Measurements from ENCODE around the gene PAPSS1.
"Not testable (repeated sequence)": the region's sequence is repeated elsewhere in the genome, so short reads cannot be mapped to it uniquely, and the experiment has no call there.

Gene PAPSS1

DNA sequence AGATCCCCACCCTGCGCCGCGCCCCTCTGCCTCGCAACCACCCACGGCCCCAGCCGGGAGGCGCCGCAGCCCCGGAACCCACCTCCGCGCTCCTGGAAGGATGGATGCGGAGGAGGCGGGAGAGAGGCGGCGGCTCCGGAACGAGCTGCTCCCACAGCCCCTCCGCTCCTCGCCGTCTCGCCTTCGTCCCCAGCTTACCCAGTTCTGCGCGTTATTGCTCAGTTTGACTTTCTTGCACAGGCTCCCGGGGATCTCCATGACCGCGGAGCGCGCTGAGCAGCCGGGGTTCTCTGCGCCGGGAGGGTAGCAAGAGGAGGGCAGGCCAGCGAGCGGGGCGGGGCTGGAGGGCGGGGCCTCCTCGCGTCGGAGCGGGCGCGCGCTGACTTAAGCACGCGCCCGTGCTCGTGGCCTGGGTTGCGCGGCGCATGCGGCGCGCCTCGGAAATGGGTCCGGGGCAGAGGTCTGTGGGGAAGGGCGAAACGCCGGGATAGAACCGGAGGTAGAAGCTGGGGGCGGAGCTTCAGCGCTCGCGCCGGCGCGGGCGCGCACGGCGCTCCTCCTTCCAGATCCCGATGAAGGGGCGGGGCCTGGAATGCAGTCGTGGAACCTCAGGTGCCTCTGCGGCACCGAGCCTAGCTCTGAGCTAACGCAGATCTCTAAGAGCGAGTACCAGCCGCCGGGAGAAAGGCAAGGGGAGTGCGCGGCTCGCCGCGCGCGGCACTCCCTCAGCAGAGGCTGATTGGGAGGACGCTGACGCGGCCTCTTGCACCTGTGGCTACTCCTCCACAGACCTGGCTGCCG, at the start of gene PAPSS1:
TSS of gene PAPSS1 (minus strand) at position 313 of the 801 bp plus-strand sequence. CDS start at position 258, 55 bp downstream.
- no peak for FAIRE-seq

GRCh38 chr4:107760281-107760947, 40.4 kb upstream of the PAPSS1 start:
- FAIRE-seq: no peak

DNA sequence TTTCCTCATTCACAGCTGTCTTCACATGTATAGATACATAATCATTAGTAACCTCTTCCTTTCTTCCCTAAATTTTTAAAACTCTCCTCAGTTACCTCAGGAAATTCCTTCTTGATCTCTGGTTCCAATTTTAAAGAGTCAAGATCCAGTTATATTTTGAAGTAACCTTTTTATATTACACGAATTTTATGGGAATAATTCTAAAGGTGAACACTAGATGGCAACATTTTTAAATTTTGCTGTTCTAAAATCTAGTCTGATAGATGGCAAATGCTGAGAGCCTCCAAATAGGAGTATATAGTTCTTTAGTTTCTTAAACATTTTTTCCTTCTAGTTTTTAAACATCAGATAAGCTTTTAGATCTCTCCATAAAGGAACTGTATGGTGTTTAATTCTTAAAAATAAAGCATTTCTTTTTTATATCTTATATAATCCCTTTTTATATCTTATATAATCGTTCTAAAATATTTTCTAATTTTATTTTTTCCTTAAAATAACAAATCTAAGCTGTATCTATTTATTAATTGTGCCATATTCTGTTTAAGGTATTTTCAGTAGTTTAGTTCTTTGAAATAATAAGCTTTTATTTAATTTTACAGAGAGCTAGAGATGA, 37.9 kb upstream of the PAPSS1 start:
- peak; percentile 95 for FAIRE-seq

GRCh38 chr4:107757283-107757682, 37.2 kb upstream of the PAPSS1 start:
- FAIRE-seq: no peak

DNA sequence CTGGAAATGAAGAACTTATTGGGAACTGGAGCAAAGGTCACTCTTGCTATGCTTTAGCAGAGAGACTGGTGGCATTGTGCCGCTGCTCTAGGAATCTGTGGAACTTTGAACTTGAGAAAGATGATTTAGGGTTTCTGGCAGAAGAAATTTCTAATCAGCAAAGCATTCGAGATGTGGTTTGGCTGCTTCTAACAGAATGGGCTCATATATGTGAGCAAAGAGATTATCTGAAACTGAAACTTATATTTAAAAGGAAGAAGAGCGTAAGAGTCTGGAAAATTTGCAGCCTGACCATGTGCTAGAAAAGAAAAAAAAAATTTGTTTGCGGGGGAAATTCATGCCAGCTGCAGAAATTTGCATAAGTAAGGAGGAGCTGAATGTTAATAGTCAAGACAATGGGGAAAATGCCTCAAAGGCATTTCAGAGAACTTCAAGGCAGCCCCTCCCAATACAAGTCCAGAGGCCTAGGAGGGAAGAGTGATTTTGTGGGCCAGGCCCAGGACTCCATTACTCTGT, 35.9 kb upstream of the PAPSS1 start:
- FAIRE-seq: no peak

GRCh38 chr4:107751670-107752069, 31.6 kb upstream of the PAPSS1 start:
- no peak for FAIRE-seq

DNA sequence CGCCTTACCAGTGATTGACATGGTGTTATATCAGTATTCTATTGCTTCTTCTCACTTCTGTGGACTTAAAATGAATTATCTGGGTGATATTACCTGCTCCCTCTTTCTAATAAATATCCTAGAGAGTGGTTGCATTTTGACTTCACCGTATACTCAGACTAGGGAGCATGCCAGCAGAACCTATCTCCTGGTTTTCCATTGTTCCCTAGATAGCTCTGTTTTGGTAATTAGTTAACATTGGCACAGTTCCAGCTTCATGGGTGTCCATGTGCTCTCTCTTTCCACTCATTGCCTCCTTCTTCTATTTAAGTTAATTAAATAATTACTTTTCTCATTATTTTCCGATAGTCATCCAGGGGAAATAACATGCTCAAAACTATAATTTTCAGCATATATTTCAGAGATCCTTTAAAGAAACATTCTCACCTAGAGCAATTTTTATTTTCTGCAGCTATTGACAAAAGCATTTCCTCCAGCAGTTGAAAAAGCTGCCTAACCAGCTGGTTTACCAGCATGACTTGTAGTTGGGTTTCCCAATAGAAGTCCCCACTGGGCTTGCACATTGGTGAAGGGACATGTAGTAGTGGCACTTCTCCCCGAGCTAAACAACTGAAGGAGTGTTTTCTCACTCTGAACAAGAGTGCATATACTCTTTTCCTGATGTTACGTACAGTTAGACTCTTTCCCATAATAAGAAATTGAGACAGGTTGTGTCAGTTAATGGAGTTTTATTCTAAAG, 27.9 kb upstream of the PAPSS1 start:
- FAIRE-seq: no peak

DNA sequence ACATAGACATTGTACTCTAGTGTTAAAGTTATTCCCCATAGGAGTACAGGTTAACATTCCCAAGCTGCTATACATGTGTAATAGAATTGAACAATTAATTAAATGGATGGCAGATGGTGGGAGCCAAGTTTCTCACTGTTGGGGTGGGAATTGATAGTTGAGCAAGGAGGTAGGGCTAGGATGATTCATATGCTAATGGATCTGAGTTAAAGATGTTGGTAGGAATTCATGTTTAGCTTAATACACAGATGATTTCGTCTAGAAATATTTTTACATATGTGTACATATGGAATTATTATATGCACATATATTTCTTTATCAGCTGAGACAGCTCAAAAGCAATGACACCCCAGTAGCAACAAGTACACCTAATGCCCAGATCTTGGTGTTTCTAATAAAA, 26.1 kb upstream of the PAPSS1 start:
- FAIRE-seq: no peak

DNA sequence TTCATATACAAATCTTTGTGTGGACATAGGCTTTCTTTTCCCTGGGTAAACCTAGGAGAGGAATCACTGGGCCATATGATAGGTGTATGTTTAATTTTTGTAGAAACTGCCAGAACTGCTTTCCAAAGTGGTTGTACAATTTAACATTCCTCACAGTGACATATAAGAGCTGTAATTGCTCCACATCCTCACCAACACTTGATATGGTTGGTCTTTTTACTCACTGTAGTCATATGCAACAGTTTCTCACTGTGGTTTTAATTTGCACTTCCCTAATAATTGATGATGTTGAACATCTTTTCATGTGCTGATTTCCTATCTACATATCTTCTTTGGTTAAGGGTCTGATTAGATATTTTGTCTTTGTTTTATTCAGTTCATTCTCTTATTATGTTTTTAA, 24.5 kb upstream of the PAPSS1 start:
- no peak for FAIRE-seq

GRCh38 chr4:107743532-107743931, 23.5 kb upstream of the PAPSS1 start:
- FAIRE-seq: no peak

DNA sequence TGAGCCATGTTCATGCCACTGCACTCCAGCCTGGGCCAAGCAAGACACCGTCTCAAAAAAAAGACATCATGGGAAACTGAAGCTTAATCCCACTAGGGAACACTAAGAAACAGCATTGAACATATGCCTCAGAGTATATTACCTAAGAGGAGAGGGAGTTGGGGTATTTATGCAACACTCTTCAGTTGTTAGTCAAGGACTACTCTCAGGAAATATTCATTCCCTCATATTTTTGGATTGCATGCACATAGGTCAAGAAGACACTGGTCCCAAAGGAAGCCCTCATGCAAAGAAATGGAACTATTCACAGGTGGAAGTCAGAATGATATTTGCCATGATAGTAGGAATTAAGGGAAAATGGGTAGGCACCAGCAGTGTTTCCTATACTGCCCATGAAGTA, 22.8 kb upstream of the PAPSS1 start:
- FAIRE-seq: no peak

- no peak for FAIRE-seq
These were observed 22.2 kb upstream of the PAPSS1 start for GRCh38 chr4:107742196-107742595.

DNA sequence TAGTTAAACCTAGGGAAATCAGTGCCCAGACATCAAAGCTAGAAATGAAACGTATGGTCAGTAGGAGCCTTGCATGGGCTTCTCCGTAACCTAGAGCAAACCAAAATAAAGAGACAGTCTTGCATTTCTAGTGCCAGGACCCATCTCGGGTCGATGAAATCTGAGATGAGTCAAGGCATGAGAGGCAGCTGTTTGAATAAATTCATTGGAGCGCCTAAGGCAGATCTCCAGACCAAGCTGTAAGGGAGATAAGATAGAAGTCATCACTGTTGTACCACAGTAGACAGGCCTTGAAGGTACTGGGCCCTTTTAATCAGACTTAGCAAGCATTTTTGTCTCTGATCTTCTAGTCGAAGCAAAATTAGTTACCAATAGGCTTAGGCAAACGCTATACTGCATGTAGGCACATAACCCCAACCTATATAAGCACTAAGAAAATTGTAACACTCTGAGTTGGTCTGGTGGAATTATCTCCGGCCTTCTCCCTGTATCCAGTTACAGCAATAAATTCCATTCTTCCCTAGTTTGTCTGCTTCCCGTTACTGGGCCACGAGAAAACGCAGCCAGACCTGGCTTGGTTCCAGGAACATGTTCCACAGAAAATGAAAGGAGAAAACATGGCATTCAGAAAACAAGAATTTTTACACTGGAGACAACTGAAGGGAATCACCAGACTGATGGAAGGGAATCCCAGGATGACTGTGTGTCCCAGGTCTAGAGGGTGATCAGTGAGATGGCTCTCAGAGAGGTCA, 21.1 kb upstream of the PAPSS1 start:
- no peak for FAIRE-seq

- FAIRE-seq: no peak
These were observed 20.3 kb upstream of the PAPSS1 start for GRCh38 chr4:107740381-107740780.

- no peak for FAIRE-seq
These were observed 17.4 kb upstream of the PAPSS1 start for GRCh38 chr4:107737450-107737849.

DNA sequence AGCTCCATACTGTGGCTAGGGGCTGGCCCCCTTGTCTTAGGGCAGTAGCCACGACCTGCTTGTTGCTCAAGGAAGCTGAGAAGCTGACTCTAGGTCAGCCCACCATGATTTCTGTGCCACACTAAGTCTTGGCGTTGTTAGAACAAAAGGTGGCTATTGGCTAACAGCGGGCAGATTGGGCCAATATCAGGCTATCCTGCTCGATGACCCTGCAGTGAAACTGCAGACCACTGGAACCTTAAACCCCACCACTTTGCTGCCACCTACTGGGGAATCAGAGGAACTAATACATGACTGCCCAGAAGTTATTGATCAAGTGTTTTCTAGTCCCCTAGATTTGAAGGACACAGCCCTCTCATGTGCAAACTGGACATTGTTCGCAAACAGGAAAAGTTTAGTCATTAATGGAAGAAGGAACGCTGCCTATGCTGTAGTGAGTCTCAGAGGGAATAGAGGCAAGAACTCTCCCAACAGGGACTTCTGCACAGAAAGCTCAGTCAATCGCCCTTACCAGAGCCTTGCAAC, 17.0 kb upstream of the PAPSS1 start:
- FAIRE-seq: no peak

- no peak for FAIRE-seq
These were observed 16.0 kb upstream of the PAPSS1 start for GRCh38 chr4:107736037-107736436.

DNA sequence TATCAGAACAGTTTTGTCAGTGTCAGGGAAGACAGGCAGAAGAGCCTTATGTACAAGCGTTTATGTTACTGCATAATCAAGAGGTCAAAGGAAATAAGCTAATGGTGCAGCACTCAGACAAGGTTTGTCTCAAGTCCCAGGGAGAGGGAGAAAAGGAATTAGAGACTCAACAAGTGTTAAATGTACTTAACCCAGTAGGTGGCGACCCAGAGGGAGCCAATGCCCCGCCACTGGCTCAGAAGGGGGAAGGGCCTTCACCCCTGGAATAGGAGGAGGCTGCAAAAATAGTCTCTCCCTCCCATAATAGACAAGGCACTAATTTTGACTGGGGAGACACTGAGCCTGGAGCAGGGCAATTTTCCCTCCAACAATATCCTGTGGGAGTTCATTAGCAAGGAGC, 14.1 kb upstream of the PAPSS1 start:
- no peak for FAIRE-seq

DNA sequence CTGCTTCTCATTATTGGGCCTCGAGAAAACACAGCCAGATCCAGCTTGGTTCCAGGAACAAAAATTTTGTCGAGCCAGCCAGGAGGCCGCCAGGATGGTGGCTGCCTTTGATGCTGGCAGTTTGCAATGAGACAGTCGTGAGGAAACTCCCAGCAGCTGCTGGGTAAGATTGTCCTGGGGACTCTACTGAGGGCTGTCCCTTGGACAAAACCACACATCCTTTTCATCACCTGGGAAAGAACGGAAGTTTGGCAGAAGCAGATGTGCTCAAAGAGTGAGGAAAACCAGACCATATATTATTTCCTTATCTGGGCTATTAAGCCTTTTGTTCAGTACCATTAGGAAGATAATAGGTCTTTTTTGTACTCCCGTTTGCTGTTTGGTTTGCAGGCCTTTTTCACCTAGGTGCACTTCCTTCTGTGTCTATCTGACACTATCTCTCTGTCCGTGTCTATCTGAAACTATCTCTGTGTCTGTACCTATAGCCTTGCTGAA, 13.4 kb upstream of the PAPSS1 start:
- FAIRE-seq: no peak

GRCh38 chr4:107729050-107729449, 9.0 kb upstream of the PAPSS1 start:
- FAIRE-seq: not testable (repeated sequence)

DNA sequence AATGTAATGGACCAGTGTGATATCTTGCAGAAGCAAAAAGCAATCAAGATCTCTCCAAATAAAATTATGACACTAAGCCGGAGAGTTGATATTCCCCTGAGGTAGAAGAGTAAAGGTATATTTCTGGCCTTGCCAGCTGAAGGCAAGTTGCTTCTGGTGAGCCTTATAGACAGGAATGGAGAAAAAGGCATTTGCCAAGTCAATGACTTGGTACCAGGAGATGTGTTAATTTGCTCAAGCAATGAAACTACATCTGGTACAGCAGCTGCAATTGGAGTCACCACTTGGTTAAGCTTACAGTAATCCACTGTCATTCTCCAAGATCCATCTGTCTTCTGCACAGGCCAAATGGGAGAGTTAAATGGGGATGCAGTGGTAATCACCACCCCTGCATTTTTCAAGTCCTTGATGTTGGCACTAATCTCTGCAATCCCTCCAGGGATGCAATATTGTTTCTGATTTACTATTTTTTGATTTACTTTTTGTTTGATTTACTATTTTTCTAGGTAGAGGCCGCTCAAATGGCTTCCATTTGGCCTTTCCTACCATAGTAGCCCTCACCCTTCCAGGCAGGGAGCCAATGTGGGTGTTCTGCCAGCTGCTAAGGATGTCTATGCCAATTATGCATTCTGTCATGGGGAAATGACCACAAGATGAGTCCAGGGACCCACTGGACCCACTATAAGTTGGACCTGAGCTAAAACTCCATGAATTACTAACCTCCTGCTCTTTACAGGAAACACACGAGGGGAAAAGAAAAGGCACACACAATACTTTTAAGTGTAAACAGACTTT, 6.3 kb upstream of the PAPSS1 start:
- not testable (repeated sequence) for FAIRE-seq

Measured in TTC549 (cell line).